ENCODE results near the gene EPYC. TPM values are rescaled to one million over a fixed set of nuclear protein-coding genes. Genes with fewer than 3 reads are reported as not detected.

Gene EPYC
- total RNA-seq, 1 donor from 2014 or later, result not detected

DNA sequence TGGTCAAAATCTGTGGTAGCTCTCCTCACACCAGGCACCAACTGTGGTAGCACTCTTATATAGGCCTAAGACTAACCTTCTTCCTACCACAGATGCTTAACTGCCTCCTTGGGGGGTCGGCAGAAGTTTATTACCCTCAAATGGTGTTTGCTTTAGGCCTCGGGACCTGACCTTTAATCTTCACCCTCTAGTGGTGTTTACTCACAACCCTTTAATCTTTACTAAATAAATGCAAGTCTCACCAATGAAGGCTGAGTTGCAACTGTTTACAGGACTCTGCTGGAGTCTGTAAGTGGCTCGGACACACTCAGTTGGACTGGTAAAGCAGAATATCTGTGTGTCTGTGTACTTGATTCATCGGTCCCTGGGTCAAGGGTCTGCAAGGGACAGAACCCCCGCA, 79.2 kb downstream of the EPYC start:
- no peak for ATAC-seq
- intact Hi-C loops (cut with DNase I), result no loop called here
- no peak for DNase-seq (ENCODE audit: missing footprints)

DNA sequence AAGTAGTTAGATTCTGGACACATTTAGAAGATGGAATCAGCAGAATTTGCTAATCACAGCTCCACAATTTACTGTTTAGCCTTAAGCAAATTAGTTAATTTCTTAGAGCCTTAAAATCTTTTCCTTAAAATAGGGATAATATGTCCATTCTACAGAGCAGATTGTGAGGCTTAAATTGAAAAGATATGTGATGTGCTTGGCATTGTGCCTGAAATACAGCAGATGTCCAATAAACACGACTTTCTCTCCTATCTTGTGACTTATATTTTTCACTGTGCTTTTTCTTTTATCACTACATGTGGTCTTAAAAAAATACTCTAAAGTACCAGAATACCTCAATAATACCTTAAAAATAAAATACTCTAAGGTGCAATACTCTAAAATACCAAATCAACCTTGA, 80.4 kb downstream of the EPYC start:
- no peak for DNase-seq (ENCODE audit: missing footprints)
- ATAC-seq, result no peak
- intact Hi-C loops (cut with DNase I), result no loop called here

GRCh38 chr12:90922145-90922627, 82.6 kb downstream of the EPYC start:
- DNase-seq (ENCODE audit: missing footprints) (no peak), ATAC-seq (no peak)
- intact Hi-C loops (cut with DNase I), result no loop called here

DNA sequence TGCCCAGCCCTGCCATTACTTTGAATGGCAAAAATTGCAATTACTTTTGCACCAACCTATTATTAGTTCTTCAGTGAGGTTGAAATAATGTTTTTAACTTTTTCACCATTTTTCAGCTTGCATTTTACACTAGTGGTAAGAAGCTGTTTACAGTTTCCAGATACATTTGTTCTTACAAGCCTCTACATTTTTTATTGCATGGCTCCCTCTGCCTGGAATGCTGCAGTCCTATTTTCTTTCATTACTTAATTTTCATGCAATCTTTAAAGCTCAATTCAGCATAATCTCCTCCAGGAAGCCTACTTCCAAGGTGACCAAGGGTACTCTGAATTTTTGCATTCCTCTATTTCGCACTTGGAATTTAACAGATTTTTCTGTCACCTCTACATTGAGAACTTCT, 83.2 kb downstream of the EPYC start:
- DNase-seq (ENCODE audit: missing footprints) (no peak), ATAC-seq (no peak)
- intact Hi-C loops (cut with DNase I), result no loop called here

DNA sequence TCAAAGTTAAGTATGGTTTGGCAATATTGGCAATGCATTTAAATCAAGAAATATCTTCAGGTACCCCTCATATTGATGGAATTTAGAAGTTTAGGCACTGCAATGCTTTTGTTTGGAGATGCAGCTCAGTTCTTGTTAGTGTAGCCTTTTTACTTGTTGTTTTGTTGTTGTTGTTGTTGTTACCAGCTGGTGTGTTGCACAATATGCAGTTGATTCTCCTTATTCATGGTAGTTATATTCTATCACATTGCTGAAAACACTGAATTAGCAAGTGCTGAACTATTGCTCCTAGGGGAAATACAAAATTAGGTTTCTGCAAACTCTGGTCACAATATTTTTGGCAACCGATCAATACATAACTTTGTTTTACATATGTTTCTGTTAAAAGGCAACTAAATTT, 84.5 kb downstream of the EPYC start:
- no peak for DNase-seq (ENCODE audit: missing footprints)
- intact Hi-C loops (cut with DNase I), result no loop called here
- ATAC-seq, result no peak

DNA sequence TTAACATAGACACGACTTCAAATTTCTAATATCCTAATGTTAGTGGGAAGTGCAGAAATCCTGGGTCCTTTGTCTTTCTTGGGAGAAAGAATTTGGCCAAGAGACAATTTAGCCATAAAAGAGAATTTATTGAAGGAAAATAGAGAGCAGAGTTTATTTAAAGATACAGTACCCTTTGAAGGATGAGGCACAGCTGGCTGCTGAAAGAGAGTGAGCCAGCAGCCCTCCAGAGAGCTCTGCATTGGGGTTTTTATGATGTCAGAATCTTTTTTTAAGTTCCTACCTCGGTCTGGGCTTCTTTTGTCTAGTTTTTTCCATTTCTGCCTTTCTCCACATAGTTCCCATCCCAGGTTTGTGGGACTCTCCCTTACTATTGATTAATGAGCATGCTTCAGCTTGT, 87.3 kb downstream of the EPYC start:
- DNase-seq (ENCODE audit: missing footprints) (no peak), ATAC-seq (no peak)
- intact Hi-C loops (cut with DNase I), result no loop called here

DNA sequence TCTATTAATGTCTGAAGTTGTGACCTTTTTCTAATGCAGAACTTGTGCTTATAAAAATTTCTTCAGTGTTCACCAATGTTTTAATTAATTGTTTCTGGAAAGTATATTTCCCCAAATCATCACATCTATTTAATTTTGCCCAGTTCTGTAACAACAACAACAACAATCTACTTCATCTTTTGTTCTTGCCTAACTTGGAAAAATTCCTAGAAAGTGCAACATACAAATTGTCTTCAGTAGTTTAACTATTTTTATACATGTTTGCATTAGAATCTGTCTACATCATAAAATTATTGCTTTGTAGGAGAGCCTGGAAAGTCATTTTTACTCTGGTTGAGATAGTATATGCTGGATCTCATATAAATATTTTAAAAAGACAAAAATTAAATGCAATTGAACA, 88.3 kb downstream of the EPYC start:
- no peak for DNase-seq (ENCODE audit: missing footprints)
- no peak for ATAC-seq
- intact Hi-C loops (cut with DNase I), result no loop called here

GRCh38 chr12:90915353-90915752, 89.4 kb downstream of the EPYC start:
- no peak for ATAC-seq
- intact Hi-C loops (cut with DNase I), result no loop called here
- DNase-seq (ENCODE audit: missing footprints), result no peak

Other genes with a start within 250 kb of the EPYC start
- gene CCER1, start 49.8 kb downstream of the EPYC start, total RNA-seq, result not detected
- not detected for gene KERA, start 53.1 kb upstream of the EPYC start, total RNA-seq
- gene LUM, start 106.5 kb upstream of the EPYC start, total RNA-seq, result 54.9 TPM
- 1,037 TPM for gene DCN, start 177.8 kb upstream of the EPYC start, total RNA-seq